NK-92 (cell line): Measurements from ENCODE around the gene PRKCD.

Experiments used
- DNase-seq: peaks from one replicate; lab custom pipeline; 2025; ENCODE audit not compliant: unreplicated experiment; lab: John Stamatoyannopoulos, UW

Gene PRKCD

DNA sequence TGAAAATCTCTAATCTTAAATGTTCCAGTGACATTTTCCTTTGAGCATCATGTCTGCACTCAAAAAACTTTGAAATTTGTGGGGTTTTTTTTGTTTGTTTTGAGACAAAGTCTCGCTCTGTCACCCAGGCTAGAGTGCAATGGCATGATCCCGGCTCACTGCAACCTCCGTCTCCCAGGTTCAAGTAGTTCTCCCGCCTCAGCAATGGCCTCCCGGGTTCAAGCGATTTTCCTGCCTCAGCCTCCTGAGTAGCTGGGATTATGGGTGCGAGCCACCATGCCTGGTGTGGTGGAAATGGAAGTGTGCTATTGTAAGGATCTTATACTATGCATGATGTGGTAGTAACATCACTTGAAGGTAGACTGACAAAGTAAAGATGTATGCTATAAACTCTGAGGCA, 52.3 kb downstream of the PRKCD start:
- DNase-seq = no peak

DNA sequence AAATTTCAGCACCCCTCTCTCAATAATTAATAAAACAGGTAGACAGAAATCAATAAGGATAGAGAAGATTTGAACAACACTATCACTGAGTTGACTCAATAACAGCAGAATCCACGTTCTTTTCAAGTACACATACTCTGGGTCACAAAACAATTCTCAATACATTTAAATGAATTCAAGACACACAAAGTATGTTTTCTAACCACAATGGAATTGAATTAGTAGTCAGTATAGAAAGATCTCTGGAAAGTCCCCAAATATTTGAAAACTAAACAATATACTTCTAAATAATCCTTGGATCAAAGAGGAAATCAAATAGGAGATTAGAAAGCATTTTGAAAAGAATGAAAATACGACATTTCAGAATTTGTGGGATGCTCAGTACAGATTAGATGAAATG, 54.8 kb downstream of the PRKCD start:
- DNase-seq = no peak

DNA sequence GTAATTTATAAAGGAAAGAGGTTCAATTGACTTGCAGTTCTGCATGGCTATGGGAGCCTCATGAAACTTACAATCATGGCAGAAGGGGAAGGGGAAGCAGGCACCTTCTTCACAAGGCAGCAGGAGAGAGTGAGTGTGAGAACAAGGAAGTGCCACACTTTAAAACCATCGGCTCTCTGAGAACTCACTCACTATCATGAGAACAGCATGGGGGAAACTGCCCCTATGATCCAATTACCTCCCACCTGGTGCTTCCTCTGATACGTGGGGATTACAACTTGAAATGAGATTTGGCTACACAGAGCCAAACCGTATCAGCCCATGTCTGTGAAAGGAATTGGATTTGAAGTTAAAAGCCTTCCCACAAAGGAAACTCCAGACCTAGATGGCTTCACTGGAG, 55.7 kb downstream of the PRKCD start:
- no peak for DNase-seq

GRCh38 chr3:53217175-53217574, 56.2 kb downstream of the PRKCD start:
- DNase-seq = no peak

- no peak for DNase-seq
These were observed 57.1 kb downstream of the PRKCD start for GRCh38 chr3:53218131-53218530.

GRCh38 chr3:53219895-53220483, 59.0 kb downstream of the PRKCD start:
- no peak for DNase-seq

DNA sequence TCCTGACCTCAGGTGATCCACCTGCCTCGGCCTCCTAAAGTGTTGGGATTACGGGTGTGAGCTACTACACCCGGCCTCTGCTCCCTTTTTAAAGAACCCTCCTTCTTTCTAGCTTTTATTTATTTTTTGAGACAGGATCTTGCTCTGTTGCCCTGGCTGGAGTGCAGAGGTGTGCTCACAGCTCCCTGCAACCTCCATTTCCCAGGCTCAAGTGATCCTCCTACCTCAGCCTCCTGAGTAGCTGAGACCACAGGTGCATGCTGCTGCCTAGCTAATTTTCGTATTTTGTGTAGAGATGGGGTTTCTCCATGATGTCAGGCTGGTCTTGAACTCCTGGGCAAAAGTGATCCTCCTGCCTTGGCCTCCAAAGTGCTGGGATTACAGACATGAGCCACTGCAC, 60.3 kb downstream of the PRKCD start:
- no peak for DNase-seq

DNA sequence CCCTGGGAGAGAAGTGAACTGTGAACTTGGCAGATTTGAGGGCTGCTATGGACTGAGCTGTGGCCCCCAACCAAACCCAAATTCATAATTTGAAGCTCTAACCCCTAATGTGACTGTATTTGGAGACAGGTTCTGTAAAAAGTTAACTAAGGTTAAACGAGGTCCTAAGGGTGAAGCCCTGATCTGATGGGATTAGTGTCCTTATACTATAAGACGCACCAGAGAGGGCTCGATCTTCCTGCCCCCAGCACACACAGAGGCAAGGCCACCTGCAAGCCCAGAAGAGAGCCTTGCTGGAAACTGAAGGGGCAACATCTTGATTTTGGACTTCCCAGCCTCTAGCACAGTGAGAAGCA, 60.8 kb downstream of the PRKCD start:
- DNase-seq = no peak

DNA sequence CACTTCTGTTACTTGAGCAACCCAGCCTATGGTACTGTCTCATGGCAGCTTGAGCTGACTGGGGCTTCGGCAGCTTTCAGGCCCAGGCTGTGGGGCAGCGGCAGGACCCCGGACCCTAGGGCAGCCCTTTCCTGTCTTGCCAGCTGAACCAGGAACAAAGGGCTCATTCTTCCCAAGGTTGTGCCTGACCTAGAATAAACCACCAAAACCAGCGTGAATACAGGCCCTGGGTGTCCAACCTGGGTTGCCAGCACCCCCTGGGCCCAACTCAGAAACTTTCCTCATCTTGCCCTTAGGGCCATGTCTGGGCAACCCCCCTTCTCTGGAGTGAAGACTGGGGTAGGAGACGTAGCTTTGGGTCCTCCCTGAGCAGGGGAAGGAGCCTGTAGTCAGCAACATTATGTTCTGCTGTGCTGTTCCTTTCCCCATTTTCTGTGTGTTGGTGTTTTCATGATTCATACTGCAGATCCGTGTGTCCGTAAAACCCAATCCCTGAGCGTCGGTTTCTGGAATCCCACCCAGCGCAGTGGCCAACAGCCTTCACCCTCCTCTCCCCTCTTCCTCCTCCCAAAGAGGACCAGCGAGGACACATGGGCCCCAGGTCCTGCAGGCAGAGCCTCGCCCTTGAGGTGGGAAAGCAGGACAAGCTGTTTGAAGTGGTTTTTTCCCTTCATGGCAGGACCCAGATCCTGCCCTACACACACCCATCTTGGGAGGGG, 61.3 kb downstream of the PRKCD start:
- DNase-seq = no peak

DNA sequence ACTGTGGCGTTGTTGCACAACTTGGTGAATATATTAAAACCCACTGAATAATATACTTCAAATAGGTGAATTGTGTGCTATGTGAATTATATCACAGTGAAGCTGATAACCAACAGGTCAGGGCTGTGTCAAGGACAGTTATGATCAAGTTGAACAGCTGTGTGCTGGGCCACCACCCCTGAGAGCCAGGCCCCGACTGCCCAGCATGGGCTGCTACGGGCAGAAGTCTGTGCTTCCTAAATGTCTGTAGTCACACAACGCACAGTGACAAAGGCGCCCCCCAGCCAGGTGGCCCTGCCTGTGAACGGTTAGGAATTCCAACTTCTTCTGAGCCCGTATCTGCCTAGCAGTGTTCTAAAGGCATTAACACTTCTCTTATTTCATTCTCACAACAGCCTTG, 62.0 kb downstream of the PRKCD start:
- DNase-seq = no peak

DNA sequence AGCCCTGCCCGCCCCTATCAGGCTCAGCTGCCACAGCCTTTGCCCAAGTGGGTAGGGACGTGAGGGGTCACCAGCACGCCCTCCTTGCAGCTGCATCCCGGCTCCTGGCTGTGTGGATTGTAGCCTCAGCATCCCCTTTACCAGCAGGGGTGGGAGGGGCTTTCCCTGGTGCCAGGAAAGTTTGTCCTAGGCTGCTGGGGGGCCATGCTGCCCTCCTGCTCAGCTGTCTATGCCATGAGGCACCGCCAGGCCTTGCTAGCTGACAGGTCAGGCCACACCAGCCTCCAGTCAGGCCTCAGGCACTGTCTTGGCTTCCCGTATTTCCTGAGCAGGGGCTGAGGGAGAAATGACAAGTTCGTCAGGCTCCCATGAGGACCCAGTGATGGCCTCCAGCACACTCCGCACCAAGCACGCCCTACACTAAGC, 62.5 kb downstream of the PRKCD start:
- no peak for DNase-seq

GRCh38 chr3:53224026-53224425, 63.0 kb downstream of the PRKCD start:
- no peak for DNase-seq

DNA sequence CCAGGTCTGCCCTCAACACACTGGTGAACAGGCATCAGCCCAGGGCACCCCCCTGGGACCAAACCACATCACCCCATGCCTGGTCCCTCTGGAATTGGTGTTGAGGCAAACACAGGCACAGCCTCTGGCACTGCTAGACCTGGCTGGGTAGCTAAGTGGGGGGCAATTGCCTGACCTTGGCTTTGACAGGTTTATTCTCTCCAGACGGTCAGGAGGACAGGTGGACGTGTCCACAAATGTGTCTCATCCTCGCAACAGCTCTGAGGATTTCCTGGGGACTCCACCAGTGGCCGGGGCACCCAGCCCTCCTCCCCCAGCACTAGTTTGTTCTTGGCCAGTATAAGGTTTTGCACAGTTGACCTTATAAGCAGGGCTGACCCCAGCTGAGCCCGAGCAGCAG, 63.5 kb downstream of the PRKCD start:
- DNase-seq = no peak

DNA sequence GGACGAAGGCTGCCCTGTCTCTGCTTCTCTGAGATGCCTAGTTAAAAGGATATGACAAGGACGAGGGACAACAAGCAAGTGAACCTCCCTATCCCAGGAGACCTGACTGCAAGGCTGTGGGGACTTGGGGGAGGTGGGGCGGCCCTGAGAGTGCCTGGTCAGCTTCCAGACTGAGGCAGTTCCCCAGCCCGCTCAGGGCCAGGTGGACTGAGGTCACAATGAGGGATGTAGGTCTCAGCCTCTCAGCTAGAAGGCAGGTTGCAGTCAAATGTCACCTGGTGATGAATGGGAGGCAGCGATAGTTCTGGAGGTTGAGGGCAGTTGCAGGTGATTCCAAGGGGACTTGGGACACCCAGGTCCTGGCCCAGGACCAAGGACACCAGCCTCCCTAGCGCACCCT, 64.2 kb downstream of the PRKCD start:
- no peak for DNase-seq

DNA sequence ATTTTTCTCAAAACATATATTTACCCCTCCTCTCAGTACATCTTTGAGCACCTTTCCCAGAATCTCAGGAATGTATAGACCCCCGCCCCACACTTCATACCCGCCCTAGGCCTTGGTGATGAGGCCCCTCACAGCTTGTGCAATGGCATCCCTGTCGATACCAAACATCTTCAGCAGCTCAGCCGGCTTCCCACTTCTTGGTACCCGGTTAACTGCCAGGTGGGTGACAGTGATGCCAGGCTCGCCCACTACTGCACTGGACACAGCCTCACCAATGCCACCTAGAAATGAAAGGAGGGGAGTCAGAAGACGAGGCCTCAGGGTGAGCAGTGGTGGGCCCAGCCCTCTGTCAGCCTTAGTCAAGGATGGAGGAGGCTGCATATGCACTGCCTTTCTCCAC, 64.6 kb downstream of the PRKCD start:
- DNase-seq = no peak

- no peak for DNase-seq
These were observed 65.3 kb downstream of the PRKCD start for GRCh38 chr3:53226142-53226840.

GRCh38 chr3:53226841-53227407, 65.9 kb downstream of the PRKCD start:
- no peak for DNase-seq

DNA sequence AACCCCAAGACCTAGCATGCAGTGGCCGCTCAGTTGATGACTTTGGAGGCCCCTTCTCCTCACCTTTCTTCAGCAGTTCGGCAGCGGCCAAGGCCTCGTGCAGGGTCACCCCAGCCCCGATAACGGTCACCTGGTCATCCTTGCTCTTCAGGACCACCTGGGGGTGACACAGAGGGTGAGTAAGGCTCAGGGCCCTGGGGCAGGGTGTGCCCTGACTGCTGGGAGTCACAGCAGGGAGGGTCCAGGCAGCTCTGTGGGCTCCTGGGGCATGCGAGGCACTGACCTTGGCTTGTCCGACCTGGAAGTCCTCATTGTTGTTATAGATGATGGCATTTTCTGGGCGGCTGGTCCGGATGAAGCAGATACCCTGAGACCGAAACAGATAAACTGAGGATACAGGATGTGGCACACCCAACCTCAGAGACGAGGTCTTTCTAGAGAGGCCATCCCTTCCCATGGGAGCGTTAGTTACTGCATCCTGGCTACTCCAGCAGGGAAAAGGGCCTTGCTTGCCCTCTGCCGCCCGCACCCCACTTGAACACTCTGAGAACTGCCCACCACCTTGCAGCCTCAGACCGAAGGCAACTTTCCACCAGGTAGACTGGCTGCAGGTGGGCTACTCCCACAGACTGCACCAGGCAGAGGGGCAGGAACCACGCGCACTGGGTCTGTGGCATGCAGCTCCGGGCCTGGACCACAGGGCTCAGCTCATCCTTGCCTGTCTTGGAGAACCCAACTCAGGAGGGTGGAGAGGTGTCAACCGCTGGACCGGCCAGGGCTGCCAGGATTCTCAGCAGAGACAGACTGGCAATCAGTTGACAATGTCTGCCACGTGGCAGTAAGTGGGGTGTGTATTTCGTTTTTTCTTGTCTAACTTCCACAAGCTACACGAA, 67.2 kb downstream of the PRKCD start:
- DNase-seq = no peak

GRCh38 chr3:53229171-53229570, 68.2 kb downstream of the PRKCD start:
- no peak for DNase-seq

- no peak for DNase-seq
These were observed 68.6 kb downstream of the PRKCD start for GRCh38 chr3:53229606-53230005.

DNA sequence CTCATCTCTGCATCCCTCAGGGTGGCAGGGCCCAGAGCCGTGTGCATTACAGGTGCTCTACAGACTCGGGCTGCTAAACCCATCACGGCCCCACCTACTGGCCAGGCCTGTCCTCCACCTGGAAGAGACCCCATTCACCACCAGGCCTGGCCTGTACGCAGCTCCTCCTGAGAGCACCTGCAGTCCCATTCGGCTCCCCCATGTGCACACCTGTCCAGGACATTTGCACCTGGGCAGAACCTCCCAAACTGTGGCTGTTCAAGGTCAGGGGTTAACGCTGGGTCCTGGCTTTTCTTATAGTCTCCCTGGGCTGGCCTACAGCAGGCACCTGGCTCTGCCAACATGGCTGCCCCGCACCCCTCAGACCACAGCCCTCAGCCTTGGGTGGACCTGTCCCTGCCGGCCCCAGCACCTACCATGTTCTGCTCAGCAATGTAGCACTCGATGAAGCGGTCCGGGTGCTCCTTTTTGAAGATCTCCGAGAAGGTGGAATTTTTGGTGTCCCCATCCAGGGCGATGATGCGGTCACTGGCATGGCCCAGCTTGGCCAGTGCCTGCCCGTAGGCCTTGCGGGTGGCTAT, 69.1 kb downstream of the PRKCD start:
- DNase-seq = no peak
